VCaP (cell line): ENCODE results near the gene MYO7A.
A peak's percentile ranks its signal among the peaks of the same experiment; 100 is the strongest.

Experiments
- H3K27ac ChIP-seq: fragments of 450-650 bp; 2 replicates; pipeline ENCODE4 v1.5.1; 2017
- TF ChIP-seq, protein P1 (sequence below): fragments of 450-650 bp; conservative IDR thresholded peaks from 2 replicates; pipeline ENCODE4 v1.5.1; 2017; ENCODE audit warnings: mild to moderate bottlenecking, moderate library complexity

MYO7A gene

DNA sequence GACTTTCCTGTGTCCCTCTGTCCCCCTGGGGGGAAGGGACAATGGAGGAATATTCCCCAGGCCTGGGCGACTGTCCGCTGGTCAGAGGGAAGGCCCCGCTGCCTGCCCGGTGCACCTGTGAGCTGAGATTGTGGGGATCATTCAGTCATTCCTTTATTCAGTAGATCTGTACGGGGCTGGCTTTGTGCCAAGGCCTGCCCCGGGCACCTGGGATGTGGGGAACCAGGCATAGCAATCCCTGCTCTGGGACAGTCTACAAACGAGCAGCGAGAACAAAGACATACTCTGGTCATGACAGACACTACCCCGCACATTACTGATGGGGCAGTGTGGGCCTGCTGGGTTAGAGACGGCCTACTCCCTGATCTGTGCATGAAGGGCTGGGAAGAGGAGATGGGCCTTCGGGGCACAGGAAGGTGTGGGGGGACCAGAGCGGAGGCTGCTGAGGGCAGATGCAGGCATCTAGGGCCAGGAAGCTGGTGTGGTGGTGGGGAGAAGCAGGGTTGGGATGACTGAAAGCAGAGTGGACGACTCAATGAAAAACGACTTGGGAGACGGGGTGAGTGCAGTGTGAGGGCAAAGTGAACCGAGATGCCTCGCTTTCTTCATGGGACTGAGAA, 1.8 kb upstream of the MYO7A start:
- no peak overlapping the region for H3K27ac ChIP-seq
- TF ChIP-seq, protein P1, sequence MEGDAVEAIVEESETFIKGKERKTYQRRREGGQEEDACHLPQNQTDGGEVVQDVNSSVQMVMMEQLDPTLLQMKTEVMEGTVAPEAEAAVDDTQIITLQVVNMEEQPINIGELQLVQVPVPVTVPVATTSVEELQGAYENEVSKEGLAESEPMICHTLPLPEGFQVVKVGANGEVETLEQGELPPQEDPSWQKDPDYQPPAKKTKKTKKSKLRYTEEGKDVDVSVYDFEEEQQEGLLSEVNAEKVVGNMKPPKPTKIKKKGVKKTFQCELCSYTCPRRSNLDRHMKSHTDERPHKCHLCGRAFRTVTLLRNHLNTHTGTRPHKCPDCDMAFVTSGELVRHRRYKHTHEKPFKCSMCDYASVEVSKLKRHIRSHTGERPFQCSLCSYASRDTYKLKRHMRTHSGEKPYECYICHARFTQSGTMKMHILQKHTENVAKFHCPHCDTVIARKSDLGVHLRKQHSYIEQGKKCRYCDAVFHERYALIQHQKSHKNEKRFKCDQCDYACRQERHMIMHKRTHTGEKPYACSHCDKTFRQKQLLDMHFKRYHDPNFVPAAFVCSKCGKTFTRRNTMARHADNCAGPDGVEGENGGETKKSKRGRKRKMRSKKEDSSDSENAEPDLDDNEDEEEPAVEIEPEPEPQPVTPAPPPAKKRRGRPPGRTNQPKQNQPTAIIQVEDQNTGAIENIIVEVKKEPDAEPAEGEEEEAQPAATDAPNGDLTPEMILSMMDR: no peak

DNA sequence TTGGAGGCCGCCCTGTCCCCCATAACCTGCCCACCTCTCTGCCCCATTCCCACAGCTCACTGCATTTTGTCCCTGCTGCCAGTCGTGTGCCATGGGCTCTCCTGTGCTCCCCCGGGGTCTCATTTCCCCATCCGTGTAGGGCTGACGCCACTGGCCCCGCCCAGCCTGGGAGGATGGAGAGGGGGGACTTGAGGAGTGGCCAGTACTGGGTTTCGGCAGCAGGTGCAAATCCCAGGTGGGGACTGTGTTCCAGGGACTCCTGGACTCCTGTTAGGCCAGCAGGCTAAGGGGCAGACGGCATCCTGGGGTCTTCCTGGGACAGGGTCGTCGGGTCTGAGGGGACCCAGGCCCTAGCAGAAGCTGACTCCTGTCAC, 1.2 kb upstream of the MYO7A start:
- peak overlapping the region; percentile 36; the same call in 1 of the 2 replicates for H3K27ac ChIP-seq
- TF ChIP-seq, protein P1: no peak

- H3K27ac ChIP-seq: peak overlapping the region; percentile 36; the same call in 1 of the 2 replicates
- TF ChIP-seq, protein P1: peak; percentile 99
Measured at GRCh38 chr11:77127235-77127911, 673 bp upstream of the MYO7A start.

DNA sequence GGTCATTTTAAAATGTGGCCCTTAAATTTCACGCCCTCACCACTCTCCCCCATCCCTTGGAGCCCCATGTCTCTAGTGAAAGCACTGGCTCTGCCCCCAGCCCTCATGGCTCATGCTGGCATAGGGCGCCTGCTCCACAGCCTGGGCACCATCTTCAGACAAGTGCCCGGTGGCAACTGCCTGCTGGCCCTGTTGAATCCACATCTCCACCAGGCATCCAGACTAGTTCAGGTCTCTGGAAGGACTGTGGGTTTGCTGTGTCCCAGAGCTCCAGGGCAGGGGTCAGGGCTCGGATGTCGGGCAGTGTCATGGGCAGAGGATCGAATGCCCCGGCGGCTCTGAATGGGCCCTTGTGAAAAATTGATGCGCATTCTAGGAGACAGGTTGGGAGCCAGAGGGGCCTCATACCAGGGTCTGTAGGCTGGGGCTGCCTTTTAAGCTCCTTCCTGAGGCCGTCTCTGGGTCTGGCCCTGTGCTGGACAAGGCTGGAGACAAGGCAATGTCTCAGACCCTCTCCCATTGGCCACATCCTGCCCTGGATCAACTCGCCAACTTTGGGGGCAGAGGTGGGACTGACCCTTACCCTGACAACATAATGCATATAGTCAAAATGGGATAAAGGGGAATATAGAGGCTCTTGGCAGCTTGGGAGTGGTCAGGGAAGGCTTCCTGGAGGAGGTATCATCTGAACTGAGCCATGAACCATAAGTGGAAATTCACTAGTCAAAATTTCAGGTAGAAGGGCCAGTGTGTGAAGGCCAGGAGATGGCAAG, 1.2 kb downstream of the MYO7A start:
- TF ChIP-seq, protein P1: no peak
- no peak overlapping the region for H3K27ac ChIP-seq

DNA sequence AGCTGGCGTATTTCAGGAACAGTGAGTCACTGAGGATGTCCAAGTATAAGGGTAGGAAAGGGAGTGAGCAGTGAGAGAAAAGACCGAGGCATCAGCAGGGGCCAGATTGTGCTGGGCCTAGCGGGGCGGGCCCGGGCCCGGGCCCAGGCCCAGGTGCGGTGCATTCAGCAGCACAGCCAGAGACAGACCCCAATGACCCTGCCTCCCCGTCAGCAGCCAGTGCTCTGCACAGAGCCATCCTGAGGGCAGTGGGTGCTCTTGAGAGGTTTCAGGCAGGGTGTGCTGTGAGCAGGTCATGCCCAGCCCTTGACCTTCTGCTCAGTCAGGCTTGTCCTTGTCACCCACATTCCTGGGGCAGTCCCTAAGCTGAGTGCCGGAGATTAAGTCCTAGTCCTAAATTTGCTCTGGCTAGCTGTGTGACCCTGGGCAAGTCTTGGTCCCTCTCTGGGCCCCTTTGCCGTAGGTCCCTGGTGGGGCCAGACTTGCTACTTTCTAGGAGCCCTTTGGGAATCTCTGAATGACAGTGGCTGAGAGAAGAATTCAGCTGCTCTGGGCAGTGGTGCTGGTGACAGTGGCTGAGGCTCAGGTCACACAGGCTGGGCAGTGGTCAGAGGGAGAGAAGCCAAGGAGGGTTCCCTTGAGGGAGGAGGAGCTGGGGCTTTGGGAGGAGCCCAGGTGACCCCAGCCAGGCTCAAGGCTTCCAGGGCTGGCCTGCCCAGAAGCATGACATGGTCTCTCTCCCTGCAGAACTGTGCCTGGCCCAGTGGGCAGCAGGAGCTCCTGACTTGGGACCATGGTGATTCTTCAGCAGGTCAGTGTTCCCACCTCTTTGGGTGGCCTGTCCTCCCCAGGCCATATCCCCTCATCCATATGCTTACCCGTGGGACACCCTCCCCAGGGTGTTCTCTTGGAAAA, 2.1 kb downstream of the MYO7A start:
- TF ChIP-seq, protein P1: no peak
- no peak overlapping the region for H3K27ac ChIP-seq

- no peak overlapping the region for H3K27ac ChIP-seq
- TF ChIP-seq, protein P1: no peak
Measured at GRCh38 chr11:77130763-77131513, 2.9 kb downstream of the MYO7A start.
